ENCODE measurements around the gene MSX1. TPM values are rescaled to one million over a fixed set of nuclear protein-coding genes. Genes with fewer than 3 reads are reported as not detected.

MSX1 gene
- total and polyA plus RNA-seq, 2 experiments from 2014 or later: 0.61 TPM; not detected in 1

- H3K4me1 ChIP-seq (ENCODE audit: insufficient read depth): no peaks in the 10 kb centered on the region
- peaks cover 5% of the 10 kb centered on the region for H3K27me3 Mint-ChIP-seq (ENCODE audit: insufficient read depth, low read depth, poor library complexity)
- no peaks in the 10 kb centered on the region for H3K79me2 ChIP-seq (replicated peaks; ENCODE audit: insufficient read depth)
- H4K20me1 ChIP-seq (replicated peaks; ENCODE audit: insufficient read depth): no peaks in the 10 kb centered on the region
- no peak overlapping the region for H3K27ac ChIP-seq (ENCODE audit: low read depth)
- ATAC-seq (no peak), DNase-seq (ENCODE audit: low spot score) (no peak)
- no peaks in the 10 kb centered on the region for H3K36me3 ChIP-seq (ENCODE audit: insufficient read depth)
- no peak for TF ChIP-seq ZNF331 (CRISPR knock-in tag; IDR thresholded peaks at IDR 0.05; ENCODE audit: low read depth)
- no peak for TF ChIP-seq CREB1 (CRISPR knock-in tag; IDR thresholded peaks at IDR 0.05; ENCODE audit: low read depth)
- TF ChIP-seq STAT1 (IDR thresholded peaks at IDR 0.05; ENCODE audit: unreplicated experiment): no peak
- TF ChIP-seq, protein P1, sequence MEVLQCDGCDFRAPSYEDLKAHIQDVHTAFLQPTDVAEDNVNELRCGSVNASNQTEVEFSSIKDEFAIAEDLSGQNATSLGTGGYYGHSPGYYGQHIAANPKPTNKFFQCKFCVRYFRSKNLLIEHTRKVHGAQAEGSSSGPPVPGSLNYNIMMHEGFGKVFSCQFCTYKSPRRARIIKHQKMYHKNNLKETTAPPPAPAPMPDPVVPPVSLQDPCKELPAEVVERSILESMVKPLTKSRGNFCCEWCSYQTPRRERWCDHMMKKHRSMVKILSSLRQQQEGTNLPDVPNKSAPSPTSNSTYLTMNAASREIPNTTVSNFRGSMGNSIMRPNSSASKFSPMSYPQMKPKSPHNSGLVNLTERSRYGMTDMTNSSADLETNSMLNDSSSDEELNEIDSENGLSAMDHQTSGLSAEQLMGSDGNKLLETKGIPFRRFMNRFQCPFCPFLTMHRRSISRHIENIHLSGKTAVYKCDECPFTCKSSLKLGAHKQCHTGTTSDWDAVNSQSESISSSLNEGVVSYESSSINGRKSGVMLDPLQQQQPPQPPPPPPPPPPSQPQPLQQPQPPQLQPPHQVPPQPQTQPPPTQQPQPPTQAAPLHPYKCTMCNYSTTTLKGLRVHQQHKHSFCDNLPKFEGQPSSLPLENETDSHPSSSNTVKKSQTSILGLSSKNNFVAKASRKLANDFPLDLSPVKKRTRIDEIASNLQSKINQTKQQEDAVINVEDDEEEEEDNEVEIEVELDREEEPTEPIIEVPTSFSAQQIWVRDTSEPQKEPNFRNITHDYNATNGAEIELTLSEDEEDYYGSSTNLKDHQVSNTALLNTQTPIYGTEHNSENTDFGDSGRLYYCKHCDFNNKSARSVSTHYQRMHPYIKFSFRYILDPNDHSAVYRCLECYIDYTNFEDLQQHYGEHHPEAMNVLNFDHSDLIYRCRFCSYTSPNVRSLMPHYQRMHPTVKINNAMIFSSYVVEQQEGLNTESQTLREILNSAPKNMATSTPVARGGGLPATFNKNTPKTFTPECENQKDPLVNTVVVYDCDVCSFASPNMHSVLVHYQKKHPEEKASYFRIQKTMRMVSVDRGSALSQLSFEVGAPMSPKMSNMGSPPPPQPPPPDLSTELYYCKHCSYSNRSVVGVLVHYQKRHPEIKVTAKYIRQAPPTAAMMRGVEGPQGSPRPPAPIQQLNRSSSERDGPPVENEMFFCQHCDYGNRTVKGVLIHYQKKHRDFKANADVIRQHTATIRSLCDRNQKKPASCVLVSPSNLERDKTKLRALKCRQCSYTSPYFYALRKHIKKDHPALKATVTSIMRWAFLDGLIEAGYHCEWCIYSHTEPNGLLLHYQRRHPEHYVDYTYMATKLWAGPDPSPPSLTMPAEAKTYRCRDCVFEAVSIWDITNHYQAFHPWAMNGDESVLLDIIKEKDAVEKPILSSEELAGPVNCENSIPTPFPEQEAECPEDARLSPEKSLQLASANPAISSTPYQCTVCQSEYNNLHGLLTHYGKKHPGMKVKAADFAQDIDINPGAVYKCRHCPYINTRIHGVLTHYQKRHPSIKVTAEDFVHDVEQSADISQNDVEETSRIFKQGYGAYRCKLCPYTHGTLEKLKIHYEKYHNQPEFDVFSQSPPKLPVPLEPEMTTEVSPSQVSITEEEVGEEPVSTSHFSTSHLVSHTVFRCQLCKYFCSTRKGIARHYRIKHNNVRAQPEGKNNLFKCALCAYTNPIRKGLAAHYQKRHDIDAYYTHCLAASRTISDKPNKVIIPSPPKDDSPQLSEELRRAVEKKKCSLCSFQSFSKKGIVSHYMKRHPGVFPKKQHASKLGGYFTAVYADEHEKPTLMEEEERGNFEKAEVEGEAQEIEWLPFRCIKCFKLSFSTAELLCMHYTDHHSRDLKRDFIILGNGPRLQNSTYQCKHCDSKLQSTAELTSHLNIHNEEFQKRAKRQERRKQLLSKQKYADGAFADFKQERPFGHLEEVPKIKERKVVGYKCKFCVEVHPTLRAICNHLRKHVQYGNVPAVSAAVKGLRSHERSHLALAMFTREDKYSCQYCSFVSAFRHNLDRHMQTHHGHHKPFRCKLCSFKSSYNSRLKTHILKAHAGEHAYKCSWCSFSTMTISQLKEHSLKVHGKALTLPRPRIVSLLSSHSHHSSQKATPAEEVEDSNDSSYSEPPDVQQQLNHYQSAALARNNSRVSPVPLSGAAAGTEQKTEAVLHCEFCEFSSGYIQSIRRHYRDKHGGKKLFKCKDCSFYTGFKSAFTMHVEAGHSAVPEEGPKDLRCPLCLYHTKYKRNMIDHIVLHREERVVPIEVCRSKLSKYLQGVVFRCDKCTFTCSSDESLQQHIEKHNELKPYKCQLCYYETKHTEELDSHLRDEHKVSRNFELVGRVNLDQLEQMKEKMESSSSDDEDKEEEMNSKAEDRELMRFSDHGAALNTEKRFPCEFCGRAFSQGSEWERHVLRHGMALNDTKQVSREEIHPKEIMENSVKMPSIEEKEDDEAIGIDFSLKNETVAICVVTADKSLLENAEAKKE (CRISPR knock-in tag; IDR thresholded peaks at IDR 0.05): no peak
- TF ChIP-seq, protein P2, sequence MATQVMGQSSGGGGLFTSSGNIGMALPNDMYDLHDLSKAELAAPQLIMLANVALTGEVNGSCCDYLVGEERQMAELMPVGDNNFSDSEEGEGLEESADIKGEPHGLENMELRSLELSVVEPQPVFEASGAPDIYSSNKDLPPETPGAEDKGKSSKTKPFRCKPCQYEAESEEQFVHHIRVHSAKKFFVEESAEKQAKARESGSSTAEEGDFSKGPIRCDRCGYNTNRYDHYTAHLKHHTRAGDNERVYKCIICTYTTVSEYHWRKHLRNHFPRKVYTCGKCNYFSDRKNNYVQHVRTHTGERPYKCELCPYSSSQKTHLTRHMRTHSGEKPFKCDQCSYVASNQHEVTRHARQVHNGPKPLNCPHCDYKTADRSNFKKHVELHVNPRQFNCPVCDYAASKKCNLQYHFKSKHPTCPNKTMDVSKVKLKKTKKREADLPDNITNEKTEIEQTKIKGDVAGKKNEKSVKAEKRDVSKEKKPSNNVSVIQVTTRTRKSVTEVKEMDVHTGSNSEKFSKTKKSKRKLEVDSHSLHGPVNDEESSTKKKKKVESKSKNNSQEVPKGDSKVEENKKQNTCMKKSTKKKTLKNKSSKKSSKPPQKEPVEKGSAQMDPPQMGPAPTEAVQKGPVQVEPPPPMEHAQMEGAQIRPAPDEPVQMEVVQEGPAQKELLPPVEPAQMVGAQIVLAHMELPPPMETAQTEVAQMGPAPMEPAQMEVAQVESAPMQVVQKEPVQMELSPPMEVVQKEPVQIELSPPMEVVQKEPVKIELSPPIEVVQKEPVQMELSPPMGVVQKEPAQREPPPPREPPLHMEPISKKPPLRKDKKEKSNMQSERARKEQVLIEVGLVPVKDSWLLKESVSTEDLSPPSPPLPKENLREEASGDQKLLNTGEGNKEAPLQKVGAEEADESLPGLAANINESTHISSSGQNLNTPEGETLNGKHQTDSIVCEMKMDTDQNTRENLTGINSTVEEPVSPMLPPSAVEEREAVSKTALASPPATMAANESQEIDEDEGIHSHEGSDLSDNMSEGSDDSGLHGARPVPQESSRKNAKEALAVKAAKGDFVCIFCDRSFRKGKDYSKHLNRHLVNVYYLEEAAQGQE (IDR thresholded peaks at IDR 0.05; ENCODE audit: unreplicated experiment): no peak
- TF ChIP-seq, protein P3, sequence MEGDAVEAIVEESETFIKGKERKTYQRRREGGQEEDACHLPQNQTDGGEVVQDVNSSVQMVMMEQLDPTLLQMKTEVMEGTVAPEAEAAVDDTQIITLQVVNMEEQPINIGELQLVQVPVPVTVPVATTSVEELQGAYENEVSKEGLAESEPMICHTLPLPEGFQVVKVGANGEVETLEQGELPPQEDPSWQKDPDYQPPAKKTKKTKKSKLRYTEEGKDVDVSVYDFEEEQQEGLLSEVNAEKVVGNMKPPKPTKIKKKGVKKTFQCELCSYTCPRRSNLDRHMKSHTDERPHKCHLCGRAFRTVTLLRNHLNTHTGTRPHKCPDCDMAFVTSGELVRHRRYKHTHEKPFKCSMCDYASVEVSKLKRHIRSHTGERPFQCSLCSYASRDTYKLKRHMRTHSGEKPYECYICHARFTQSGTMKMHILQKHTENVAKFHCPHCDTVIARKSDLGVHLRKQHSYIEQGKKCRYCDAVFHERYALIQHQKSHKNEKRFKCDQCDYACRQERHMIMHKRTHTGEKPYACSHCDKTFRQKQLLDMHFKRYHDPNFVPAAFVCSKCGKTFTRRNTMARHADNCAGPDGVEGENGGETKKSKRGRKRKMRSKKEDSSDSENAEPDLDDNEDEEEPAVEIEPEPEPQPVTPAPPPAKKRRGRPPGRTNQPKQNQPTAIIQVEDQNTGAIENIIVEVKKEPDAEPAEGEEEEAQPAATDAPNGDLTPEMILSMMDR (conservative IDR thresholded peaks at IDR 0.05; ENCODE audit: low read depth in 2 of 2): no peak
- TF ChIP-seq ZNF114 (CRISPR knock-in tag; IDR thresholded peaks at IDR 0.05): no peak
- TF ChIP-seq NANOG (IDR thresholded peaks at IDR 0.05; ENCODE audit: borderline replicate concordance): no peak
- TF ChIP-seq POLR2AphosphoS5 (IDR thresholded peaks at IDR 0.05; ENCODE audit: low read depth): no peak
- TF ChIP-seq EZH2phosphoT487 (IDR thresholded peaks at IDR 0.05; ENCODE audit: unreplicated experiment): no peak
- no peak for TF ChIP-seq ETS1 (IDR thresholded peaks at IDR 0.05)
- TF ChIP-seq JUNB (IDR thresholded peaks at IDR 0.05; ENCODE audit: unreplicated experiment): no peak
- TF ChIP-seq EZH2 (IDR thresholded peaks at IDR 0.05; ENCODE audit: low read depth, unreplicated experiment): no peak
- no peak overlapping the region for H3K27ac Mint-ChIP-seq
- no peaks in the 10 kb centered on the region for H3F3A ChIP-seq (replicated peaks; ENCODE audit: low read depth)
- no peaks in the 10 kb centered on the region for H3K9me2 ChIP-seq (ENCODE audit: insufficient read depth)
- no peaks in the 10 kb centered on the region for H3K4me1 Mint-ChIP-seq
- no peak overlapping the region for H2AFZ ChIP-seq
- H3K36me3 Mint-ChIP-seq (ENCODE audit: low read depth): peaks cover 7% of the 10 kb centered on the region; the same call in 2 of the 3 replicates
- peaks cover 14% of the 10 kb centered on the region for H3K9me3 Mint-ChIP-seq
- H3K4me2 ChIP-seq: no peak overlapping the region
- no peak overlapping the region for H3K4me3 Mint-ChIP-seq
- H3K4me3 ChIP-seq: no peak overlapping the region
- no peaks in the 10 kb centered on the region for H3K27me3 ChIP-seq (ENCODE audit: insufficient read depth)
Observed at GRCh38 chr4:4821577-4821976, 37.9 kb upstream of the MSX1 start.

Data from GM23338 (cell line).